Fibroblast of skin of scalp (primary cell): ENCODE measurements around the gene SLF2.
"Not testable (repeated sequence)": the region's sequence is repeated elsewhere in the genome, so short reads cannot be mapped to it uniquely, and the experiment has no call there.

Experiments used
- DNase-seq: peaks from one replicate; pipeline ENCODE4 v3.0.0-alpha.2; 2013

SLF2 gene

GRCh38 chr10:100965820-100966219 lies 53.1 kb downstream of the SLF2 start:
- DNase-seq = no peak

GRCh38 chr10:100966887-100967286 lies 54.1 kb downstream of the SLF2 start:
- DNase-seq = no peak

DNA sequence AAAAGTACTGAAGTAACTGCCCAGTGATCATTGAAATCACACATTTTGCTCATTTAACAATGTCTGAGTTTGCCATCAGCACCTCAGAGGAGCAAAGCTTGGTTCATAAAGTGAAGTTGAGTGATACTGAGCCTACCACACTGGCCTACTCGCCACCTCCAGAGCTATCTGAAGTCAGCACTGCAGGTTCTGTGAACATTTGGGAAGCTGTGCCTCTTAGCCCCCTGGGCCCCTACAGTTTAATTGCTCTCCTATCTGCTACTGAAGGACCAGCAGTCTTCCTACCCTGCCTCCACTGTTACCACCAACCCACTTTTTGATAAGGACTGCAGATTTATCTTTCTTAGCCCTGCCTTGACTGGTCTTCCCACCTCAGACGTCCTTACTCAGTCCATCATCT lies 54.6 kb downstream of the SLF2 start:
- no peak for DNase-seq

DNA sequence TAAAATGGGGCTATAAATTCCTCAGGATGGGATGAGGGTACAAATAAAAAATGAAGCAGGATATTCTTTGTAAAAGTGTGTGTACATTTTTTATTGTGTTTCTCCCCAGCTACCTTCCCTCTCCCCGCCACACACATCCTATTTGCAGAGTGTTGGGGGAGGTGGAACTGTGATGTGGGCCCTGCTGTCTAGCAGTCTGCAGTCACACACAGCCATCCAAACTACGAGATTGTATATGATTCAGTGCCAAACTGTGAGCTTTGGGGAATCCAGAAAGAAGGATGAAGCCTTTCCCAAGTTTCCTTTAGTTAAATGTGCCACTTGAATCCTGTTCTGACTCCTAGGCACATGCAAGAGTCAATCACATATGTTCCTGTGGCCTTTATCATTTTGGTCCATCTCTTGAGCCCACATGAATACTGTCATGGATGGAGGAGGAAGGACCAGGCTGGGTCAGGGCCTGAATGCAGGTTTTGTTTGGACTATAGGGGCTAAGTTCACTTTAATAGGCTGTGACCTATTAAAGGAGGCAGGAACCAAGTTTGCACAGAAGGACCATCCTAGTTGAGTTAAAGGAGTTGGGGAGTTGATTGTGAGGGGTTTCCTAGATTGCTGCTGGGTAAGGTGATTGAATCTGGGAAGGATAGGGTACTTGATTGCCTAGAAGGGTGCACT lies 55.4 kb downstream of the SLF2 start:
- DNase-seq = no peak

GRCh38 chr10:100968863-100969186 lies 56.1 kb downstream of the SLF2 start:
- DNase-seq = no peak

- peak; percentile 27 for DNase-seq
These were observed 56.7 kb downstream of the SLF2 start, which contains the start of gene SEMA4G for GRCh38 chr10:100969187-100970075. Gene SEMA4G (plus strand): TSS chr10:100969504. CDS start chr10:100972913, 3,409 bp downstream.

GRCh38 chr10:100970076-100970913 lies 57.5 kb downstream of the SLF2 start:
- no peak for DNase-seq

DNA sequence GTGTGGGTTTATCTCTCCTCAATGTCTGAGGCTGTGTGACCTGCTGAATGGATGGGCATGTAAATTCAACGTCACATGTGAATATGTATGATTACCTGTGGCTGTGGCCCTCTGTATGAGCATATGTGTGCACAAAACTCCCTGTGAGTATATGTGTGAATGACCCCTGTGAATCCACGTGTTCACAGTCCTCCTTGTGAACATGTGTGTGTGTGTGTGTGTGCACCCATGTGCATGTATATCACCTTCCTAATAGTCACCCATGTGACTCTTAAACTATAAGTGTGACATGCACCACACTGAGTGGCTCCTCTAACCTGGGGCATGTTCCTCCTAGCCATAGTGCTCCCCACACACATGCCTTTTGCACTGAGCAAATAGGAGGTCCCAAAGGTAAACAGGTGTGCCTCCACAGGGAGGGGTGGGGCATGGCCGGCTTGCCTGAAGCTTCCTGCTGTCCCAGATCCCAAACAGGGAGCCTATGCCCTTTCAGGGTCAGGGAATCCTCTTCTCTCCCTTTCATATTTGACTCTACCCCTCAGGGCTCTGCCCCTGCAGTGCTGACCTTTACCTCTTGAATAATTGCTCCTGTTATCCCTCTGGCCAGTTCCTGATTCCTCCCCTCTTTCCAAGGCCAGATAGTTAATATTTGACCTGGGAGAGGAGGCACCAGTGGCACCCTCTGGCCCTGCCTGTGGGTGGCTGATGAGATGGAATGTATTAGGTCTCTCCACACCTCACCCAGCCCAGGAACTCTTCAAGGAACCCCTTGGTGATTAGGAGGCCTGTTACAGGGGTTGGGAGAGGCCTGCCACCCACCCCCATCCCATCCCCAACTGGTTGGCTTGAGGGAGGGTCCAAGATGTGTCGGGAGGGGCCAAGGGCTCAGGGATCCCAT lies 58.4 kb downstream of the SLF2 start:
- no peak for DNase-seq

GRCh38 chr10:100972115-100972903 lies 59.5 kb downstream of the SLF2 start:
- no peak for DNase-seq

- DNase-seq = no peak
These were observed 60.3 kb downstream of the SLF2 start for GRCh38 chr10:100972904-100973535.

DNA sequence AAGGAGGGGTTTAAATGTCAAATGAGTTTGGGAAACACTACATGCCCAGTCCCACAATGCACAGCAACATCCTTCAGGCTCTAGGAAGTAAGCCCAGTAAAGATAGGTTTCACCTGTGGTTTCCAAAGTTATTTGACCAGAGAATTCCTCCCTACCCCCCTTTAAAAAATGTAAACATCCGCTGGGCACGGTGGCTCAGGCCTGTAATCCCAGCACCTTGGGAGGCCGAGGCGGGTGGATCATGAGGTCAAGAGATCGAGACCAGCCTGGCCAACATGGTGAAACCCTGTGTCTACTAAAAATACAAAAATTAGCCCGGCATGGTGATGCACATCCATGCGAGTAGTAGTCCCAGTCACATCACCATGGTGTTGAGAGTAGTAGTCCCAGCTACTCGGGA lies 62.6 kb downstream of the SLF2 start:
- not testable (repeated sequence) for DNase-seq

DNA sequence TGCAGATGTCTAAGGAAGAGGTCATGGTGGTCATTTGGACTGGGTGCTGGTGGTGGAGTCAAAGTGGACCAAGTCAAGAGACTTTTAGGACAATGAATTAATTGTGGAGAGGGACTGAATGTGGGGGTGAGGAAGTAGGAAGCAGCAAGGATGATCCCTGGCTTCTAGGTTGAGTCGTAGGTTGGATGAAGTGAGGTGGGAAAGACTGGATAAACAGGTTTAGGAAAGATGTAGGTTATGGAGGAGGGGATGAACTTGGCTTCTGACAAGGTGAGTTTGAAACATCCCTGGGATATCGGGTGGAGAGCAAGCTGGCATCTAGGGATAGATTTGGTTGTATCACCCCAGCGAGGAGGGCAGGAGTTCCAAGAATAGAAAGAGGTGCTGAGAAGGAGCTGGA lies 64.1 kb downstream of the SLF2 start:
- no peak for DNase-seq

DNA sequence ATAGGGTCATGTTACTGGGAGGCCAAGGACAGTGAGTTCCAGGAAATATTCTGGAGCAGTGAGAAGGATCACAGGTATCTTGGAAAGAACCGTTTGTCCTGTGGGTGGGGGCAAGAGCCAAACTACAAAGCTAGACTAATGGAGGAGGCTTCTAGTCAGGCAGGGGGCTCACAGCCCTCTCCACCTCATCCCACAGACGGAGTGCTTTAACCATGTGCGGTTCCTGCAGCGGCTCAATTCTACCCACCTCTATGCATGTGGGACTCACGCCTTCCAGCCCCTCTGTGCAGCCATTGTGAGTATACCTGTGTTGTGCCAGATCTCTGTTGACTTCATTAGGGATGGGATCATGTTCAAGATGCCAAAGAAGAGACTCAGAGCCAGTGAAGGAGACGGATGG lies 64.7 kb downstream of the SLF2 start:
- no peak for DNase-seq

DNA sequence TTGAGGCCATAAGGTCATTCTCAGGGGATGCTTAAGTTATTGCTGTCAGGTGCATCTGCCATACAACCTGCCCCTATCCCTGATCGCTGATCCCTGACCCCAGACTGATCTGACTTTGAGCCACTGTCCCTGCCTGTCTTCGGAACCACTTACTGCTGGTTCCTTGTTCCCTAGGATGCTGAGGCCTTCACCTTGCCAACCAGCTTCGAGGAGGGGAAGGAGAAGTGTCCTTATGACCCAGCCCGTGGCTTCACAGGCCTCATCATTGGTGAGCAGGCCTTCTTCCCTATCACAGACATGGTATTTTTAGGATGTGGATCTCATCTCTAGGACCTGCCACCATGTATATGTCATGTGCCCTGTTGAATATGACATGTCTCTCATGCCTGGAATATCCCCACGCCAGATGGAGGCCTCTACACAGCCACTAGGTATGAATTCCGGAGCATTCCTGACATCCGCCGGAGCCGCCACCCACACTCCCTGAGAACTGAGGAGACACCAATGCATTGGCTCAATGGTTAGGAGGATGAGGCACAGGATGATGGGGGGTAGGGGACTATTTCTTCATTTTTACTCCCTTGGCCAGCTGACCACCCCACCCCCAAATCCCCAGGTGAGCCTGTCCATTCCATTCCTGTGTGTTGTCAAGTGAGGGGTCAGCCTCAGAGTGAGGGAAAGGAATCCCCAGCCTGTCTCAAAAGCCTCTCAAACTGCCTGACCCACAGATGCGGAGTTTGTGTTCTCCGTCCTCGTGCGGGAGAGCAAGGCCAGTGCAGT lies 65.5 kb downstream of the SLF2 start:
- DNase-seq = no peak

DNA sequence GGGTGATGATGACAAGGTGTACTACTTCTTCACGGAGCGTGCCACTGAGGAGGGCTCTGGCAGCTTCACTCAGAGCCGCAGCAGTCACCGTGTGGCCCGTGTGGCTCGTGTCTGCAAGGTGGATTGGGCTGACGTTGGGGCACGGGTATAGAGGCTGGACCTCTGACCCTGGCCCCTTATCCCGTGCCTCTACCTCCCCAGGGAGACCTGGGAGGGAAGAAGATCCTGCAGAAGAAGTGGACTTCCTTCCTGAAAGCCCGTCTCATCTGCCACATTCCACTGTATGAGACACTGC lies 66.1 kb downstream of the SLF2 start:
- no peak for DNase-seq

- DNase-seq = no peak
These were observed 67.1 kb downstream of the SLF2 start for GRCh38 chr10:100979791-100980272.

GRCh38 chr10:100980311-100980710 lies 67.5 kb downstream of the SLF2 start:
- DNase-seq = no peak

GRCh38 chr10:100980711-100981110 lies 67.9 kb downstream of the SLF2 start:
- DNase-seq = no peak

DNA sequence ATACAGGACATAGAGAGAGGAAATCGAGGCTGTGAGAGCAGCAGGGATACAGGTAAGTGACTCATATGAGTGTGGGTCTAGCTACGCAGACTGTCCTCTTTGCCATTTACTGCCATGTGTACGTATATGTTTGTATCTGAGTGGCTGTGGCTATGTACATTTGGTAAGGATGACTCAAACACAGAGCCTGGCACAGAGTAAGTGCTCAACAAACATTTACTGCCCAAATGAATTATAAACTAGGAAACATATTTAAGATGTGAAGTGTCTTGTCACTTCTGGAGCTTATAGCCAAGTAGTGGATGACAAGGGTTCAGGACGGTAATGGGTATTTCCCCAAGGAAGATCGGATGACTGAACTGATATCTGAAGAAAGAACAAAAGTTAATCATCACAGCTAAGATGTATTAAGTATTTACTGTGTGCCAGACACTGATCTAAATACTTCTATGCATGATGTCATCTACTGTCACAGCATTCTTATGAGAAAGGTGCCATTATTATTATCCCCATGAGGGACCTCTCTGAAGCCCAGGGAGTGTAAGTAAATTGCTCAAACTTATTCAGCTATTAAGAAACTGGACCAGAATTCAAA lies 68.5 kb downstream of the SLF2 start:
- DNase-seq = no peak
